Smooth muscle cell of bladder (primary cell): ENCODE data around the gene HAUS1. TPM values are rescaled to one million over a fixed set of nuclear protein-coding genes. Genes with fewer than 3 reads are reported as not detected.

Experiments
- total RNA-seq: library from RNA; depleted of rRNA; stranded (reverse); fragments of >200 nt; gene quantifications from 2 replicates; pipeline ENCODE4 v1.2.3, GENCODE V29; 2014

The HAUS1 gene, protein sequence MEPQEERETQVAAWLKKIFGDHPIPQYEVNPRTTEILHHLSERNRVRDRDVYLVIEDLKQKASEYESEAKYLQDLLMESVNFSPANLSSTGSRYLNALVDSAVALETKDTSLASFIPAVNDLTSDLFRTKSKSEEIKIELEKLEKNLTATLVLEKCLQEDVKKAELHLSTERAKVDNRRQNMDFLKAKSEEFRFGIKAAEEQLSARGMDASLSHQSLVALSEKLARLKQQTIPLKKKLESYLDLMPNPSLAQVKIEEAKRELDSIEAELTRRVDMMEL
- 19.9 and 21.1 TPM in 2 replicates for total RNA-seq

DNA sequence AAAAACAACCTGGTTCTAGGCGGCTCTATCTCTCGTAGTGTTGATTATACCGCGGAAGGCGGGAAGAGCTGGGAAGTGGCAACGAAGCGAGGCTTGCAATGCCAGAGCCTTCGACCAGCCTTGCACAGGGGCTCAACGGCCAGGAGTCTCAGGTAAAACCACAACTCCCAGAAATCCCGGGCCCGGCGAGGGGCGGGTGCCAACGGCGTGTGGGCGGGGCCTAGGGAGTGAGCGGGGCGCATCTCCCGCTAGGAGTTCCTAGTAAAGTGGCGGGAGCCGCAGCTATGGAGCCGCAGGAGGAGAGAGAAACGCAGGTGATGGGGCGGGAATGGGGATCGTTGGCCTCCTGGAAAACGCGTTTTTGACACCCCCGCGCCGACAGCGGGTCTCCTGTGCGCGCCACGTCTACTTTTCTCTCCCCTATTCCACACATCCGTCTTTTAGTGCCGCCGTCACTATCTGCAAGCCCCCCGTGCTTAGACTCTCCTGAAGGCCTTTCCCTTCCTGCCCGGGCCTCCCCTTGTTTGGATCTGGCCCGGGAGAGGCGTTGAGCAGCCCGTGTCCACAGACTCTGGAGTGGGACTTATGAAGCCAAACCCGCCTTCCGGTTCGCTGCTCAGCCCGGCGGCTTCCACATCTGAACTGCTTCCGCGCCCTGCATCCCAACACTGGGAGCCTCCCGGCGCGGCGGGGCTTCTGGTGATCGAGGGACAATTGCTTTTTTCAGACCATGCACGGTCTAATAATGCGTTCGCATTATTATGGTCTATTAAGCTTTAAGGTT is at the start of gene HAUS1:
HAUS1 (plus strand) TSS at position 258 of the 784 bp plus-strand sequence; CDS start at position 285, 27 bp downstream.

DNA sequence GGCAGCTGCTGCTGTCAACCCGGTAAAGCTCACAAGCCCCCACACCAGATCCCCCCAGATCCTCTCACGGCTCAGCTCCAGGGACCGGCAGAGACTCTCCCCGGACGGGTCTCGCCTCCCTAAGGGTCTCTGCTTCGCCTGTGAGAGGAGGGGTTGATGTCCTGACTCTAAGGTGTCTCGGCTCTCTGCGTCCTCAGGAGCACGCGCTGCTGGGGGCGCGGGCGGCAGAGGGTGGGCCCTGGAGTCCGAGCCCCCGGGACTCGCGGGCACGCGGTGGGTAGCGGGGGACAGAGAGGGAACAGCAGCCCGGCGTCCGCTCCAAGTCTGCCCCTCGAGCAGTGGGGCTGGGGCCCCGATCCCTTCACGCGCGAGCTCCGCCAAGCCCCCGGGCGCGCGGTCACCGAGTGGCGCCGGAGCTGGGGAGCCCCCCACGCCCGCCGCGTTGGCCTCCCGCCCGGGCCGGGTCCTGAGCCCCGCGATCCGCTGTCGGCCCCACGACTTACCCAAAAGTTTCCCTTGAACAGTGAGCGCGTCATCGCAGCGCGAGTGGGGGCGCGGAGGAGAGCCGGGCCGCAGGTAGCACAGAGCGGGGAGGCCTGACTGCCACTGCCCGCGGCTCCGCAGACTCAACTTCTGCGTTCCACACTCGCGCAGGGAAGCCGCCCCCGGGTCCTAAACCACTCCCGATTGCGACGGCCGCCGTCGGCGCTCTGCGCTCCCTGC is 32.4 kb upstream of the HAUS1 start, which contains the start of gene PSTPIP2:
PSTPIP2 (minus strand) TSS at position 608 of the 723 bp plus-strand sequence; CDS start at position 536, 72 bp downstream.

DNA sequence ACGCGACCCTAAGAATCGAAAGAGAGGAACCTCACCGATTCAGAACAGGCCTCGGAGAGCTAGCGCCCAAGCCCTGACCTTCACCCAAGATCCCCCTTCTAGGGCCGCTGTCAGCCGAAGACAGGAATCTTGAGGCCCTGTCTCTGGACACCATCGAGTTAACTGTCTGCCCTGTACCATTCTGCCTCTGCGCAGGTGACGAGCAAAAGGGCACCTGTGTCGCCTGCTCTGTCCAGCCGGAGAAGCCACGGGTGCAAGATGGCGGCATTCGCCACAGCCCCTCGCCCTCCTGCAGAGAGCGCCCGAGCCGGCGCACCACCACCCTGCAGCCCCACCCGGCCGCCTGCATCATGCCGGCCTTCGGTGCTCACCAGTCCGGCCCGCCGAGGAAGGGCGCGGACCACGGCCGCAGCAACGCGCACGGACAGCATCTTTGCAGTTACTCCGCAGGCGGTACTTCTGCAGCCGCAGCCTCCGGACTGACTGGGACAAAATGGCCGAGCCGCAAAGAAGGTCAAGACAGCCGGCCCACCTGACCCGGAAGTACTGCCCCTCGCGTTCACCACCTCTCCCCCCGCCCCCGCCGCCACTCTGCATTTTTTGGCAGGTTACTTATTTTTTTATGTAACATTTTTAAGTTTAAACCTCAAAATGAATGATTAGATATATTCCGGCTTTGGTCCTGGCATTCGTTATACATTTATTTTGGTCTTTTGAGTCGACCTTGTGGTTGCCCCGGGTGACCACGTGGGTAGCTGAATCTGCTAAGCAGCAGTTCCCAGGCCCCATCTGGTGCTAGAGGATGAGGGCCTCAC is 6.2 kb upstream of the HAUS1 start, which contains the start of gene ATP5F1A:
ATP5F1A (minus strand) TSS at position 496 of the 815 bp plus-strand sequence; CDS start at position 431, 65 bp downstream.

Other genes starting within 250 kb of the HAUS1 start
- gene EPG5, start 137.1 kb upstream of the HAUS1 start, total RNA-seq, result 18.3 and 28.3 TPM in 2 replicates
- gene PSTPIP2, start 32.1 kb upstream of the HAUS1 start, total RNA-seq, result 5.5 and 5.7 TPM in 2 replicates
- 569 and 765 TPM in 2 replicates for gene ATP5F1A, start 6.1 kb upstream of the HAUS1 start, total RNA-seq